BE2C (cell line): ENCODE data around the gene CYP4F11.
"Not testable (repeated sequence)": the region's sequence is repeated elsewhere in the genome, so short reads cannot be mapped to it uniquely, and the experiment has no call there.

ENCODE experiments used
- DNase-seq: peaks from one replicate; pipeline ENCODE4 v3.0.0-alpha.2; 2020
- H3K27me3 ChIP-seq: fragments of 250-450 bp; sonication (Bioruptor Pico); 2 replicates; pipeline ENCODE4 v1.5.1; 2020; ENCODE audit warnings: mild to moderate bottlenecking
- H3K36me3 ChIP-seq: fragments of 250-450 bp; sonication (Bioruptor Pico); 2 replicates; pipeline ENCODE4 v1.5.1; 2020; ENCODE audit warnings: mild to moderate bottlenecking
- H3K4me1 ChIP-seq: fragments of 250-450 bp; sonication (Bioruptor Pico); 2 replicates; pipeline ENCODE4 v1.5.1; 2020
- H3K4me3 ChIP-seq: 2 replicates; pipeline ENCODE4 v1.5.1; 2011; ENCODE audit warnings: low read depth, low read length
- H3K9me3 ChIP-seq: fragments of 250-450 bp; sonication (Bioruptor Pico); 2 replicates; pipeline ENCODE4 v1.5.1; 2020
- TF ChIP-seq, protein P1 (sequence below): IDR thresholded peaks from 2 replicates; pipeline ENCODE4 v1.5.1; 2012; ENCODE audit warnings: mild to moderate bottlenecking, low read depth, low read length

CYP4F11 gene

DNA sequence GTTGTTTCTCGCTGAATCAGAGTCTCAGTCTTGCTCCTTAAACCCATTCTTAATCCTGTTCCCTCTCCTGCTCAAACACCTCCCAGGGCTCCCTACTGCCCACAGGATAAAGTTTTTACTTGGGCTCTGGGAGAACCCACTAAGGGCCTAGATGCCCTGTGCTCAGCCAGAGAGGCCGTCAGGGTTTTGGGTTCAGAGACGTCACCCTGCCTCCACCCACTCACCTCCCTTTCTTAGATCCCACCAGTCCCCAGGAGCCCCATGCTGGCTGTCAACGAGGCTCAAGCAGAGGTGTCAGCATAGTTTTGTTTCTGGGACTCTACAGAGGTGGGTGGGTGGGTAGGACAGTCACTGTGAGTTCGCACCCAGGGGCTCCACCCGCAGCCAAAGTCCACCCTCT is 20.9 kb downstream of the CYP4F11 start:
- no peaks in the 10 kb centered on the region for H3K36me3 ChIP-seq
- no peaks in the 10 kb centered on the region for H3K9me3 ChIP-seq
- TF ChIP-seq, protein P1, sequence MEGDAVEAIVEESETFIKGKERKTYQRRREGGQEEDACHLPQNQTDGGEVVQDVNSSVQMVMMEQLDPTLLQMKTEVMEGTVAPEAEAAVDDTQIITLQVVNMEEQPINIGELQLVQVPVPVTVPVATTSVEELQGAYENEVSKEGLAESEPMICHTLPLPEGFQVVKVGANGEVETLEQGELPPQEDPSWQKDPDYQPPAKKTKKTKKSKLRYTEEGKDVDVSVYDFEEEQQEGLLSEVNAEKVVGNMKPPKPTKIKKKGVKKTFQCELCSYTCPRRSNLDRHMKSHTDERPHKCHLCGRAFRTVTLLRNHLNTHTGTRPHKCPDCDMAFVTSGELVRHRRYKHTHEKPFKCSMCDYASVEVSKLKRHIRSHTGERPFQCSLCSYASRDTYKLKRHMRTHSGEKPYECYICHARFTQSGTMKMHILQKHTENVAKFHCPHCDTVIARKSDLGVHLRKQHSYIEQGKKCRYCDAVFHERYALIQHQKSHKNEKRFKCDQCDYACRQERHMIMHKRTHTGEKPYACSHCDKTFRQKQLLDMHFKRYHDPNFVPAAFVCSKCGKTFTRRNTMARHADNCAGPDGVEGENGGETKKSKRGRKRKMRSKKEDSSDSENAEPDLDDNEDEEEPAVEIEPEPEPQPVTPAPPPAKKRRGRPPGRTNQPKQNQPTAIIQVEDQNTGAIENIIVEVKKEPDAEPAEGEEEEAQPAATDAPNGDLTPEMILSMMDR = no peak
- H3K4me1 ChIP-seq = no peaks in the 10 kb centered on the region
- H3K4me3 ChIP-seq = no peak overlapping the region
- no peak for DNase-seq
- H3K27me3 ChIP-seq = peaks cover 13% of the 10 kb centered on the region

DNA sequence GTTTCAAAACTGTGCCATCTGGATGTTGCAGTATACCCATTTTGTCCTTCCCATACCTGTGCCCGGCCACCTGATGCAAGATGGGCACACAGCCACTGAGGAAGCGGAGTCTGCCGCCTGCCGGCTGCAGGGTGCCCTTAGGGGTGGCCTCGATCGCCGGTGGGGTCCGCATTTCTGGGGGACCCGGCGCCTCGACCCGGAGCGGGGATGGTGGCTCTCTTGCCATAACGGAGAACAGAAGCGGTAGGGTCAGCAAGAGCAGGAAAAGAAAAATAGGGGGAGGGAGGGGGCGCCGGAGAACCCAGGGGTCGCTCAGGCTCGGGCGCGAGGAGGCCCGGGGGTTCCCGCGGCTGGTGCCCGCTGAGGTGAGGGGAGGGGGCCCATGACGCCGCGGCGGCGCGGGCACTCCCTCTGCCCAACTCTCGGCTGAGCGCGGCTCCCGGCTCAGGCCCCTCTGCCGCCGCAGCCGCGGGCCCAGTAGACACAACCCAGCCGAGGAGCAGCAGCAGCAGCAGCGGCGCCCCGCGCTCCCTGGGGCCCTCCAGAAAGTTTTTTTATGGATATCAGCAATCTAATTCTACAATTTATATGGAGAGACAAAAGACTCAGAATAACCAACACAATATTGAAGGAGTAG is 22.6 kb downstream of the CYP4F11 start:
- H3K4me1 ChIP-seq = no peaks in the 10 kb centered on the region
- TF ChIP-seq, protein P1 = no peak
- no peaks in the 10 kb centered on the region for H3K9me3 ChIP-seq
- no peak for DNase-seq
- H3K36me3 ChIP-seq = no peaks in the 10 kb centered on the region
- H3K27me3 ChIP-seq = peaks cover 15% of the 10 kb centered on the region
- H3K4me3 ChIP-seq = no peak overlapping the region

DNA sequence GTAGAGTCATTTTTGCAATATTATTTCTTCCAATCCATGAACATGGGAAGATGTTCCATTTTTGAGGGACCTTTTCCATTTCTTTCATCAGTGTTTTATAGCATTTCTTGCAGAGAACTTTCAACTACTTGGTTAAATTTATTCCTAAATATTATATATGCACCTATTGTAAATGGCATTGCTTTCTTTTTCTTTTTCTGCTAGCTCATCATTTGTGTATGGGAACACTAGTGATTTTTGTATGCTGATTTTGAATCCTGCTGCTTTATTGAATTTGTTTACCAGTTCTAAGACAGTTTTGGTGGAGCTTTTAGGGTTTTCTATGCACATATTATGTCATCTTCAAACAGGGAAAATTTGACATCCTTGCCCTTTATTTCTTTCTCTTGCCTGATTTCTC is 29.3 kb downstream of the CYP4F11 start:
- TF ChIP-seq, protein P1 = no peak
- H3K27me3 ChIP-seq = peaks cover 2% of the 10 kb centered on the region; the same call in 1 of the 2 replicates

DNA sequence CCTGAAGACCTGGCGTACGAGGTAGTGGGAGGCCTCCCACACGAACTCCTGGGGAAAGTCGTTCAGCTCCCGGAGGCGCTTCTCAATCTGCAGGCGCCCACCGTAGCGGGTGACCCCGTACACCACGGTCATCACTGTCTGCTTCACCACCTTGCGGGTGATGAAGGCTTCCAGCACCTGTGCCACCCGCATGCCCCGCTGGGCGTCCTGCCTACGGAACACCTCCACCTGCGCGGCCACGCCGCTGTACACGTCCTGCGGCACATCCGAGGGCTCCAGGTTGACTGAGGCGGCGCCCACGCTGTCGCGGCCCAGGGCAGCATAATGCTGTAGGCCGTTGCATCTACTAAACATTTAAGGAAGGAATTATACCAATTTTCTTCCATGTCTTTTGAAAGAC is 31.4 kb downstream of the CYP4F11 start:
- not testable (repeated sequence) for H3K9me3 ChIP-seq, H3K4me3 ChIP-seq, H3K27me3 ChIP-seq, H3K36me3 ChIP-seq, DNase-seq, H3K4me1 ChIP-seq

More for the DNA sequence above, 29.3 kb downstream of the CYP4F11 start:
- Histone ChIP-seq H3K4me1 (no peaks in the 10 kb centered on the region), H3K4me3 (no peak overlapping the region), H3K36me3 (no peaks in the 10 kb centered on the region), H3K9me3 (no peaks in the 10 kb centered on the region)
- DNase-seq = no peak

DNA sequence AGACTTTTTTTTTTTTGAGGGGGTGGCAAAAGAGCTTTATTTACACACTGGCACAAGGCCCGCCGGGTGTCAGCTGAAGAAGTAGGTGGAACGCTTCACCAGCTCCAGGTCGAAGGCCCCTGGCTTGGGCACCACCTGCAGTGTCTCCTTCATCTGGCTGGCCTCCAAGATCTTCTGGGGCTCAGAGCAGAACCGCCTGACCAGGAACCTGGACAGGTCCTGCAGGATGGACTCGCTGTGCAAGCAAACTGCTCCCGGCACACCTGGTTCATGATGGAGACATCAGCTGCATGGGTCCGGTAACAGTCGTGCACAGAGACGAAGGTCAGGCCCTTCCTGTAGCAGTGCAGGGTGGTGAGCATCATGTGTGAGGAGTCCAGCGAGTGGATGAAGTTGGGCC is 32.1 kb downstream of the CYP4F11 start:
- Histone ChIP-seq H3K9me3 (no peaks in the 10 kb centered on the region), H3K27me3 (peaks cover 2% of the 10 kb centered on the region; the same call in 1 of the 2 replicates), H3K4me3 (no peak overlapping the region), H3K4me1 (no peaks in the 10 kb centered on the region), H3K36me3 (no peaks in the 10 kb centered on the region)
- no peak for DNase-seq
- TF ChIP-seq, protein P1 = no peak

DNA sequence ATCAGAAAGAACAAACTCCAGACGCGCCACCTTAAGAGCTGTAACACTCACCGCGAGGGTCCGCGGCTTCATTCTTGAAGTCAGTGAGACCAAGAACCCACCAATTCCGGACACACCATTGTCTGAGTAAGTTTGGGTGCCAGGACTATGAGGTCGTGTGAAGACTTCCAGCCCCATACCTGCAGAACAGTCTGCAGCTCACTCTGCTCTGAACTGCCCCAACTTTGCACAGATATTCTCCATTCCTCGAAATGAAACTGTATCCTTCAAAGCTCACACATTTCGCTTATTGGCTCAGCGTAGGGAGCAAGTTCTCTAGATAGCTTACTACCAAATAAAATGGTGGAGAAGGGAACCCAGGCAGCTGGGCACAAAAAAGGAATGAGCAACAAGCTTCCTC is 33.8 kb downstream of the CYP4F11 start:
- Histone ChIP-seq H3K36me3 (no peaks in the 10 kb centered on the region), H3K9me3 (no peaks in the 10 kb centered on the region)

DNA sequence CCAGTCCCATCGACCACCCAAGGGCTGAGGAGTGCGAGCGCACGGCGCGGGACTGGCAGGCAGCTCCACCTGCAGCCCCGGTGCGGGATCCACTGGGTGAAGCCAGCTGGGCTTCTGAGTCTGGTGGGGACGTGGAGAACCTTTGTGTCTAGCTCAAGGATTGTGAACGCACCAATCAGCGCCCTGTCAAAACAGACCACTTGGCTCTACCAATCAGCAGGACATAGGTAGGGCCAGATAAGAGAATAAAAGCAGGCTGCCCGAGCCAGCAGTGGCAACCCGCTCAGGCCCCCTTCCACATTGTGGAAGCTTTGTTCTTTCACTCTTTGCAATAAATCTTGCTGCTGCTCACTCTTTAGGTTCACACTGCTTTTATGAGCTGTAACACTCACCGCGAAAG is 34.3 kb downstream of the CYP4F11 start:
- not testable (repeated sequence) for H3K27me3 ChIP-seq, H3K9me3 ChIP-seq, DNase-seq, H3K4me3 ChIP-seq, H3K36me3 ChIP-seq, H3K4me1 ChIP-seq

More for the DNA sequence above, 33.8 kb downstream of the CYP4F11 start:
- TF ChIP-seq, protein P1 = no peak
- Histone ChIP-seq H3K27me3 (no peaks in the 10 kb centered on the region), H3K4me1 (no peaks in the 10 kb centered on the region), H3K4me3 (no peak overlapping the region)
- DNase-seq = no peak

DNA sequence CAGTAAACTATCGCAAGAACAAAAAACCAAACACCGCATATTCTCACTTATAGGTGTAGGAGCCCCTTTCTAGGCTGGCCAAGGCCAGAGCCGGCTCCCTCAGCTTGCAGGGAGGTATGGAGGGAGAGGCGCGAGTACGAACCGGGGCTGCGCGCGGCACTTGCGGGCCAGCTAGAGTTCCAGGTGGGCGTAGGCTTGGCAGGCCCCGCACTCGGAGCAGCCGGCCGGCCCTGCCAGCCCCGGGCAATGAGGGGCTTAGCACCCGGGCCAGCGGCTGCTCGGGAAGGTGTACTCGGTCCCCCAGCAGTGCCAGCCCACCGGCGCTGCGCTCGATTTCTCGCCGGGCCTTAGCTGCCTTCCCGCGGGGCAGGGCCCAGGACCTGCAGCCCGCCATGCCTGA is 34.8 kb downstream of the CYP4F11 start:
- H3K4me1 ChIP-seq, H3K4me3 ChIP-seq: not testable (repeated sequence)

More for the DNA sequence above, 34.8 kb downstream of the CYP4F11 start:
- not testable (repeated sequence) for H3K27me3 ChIP-seq, H3K36me3 ChIP-seq, DNase-seq, H3K9me3 ChIP-seq
